Tibial nerve (tissue), 4 donors: ENCODE data around the gene CCDC61. TPM values are rescaled to one million over a fixed set of nuclear protein-coding genes. Genes with fewer than 3 reads are reported as not detected.

Source experiments
- DNase-seq, 2 donors: peaks; one replicate each; pipeline ENCODE4 v3.0.0-alpha.2; 2019; ENCODE audit warnings: low spot score in 2 of 2
- H3K27ac ChIP-seq, 4 donors: fragments of 200-600 bp; sonication (generic) in 3 of 4; one replicate each; pipeline ENCODE4 v1.5.1; 2017 to 2019; ENCODE audit warnings: mild to moderate bottlenecking in 1 of 4
- H3K27me3 ChIP-seq, 2 donors: fragments of 200-600 bp; sonication (generic) in 1 of 2; one replicate each; pipeline versions ENCODE4 v1.5.1 to v1.6.0; 2017 to 2019
- H3K36me3 ChIP-seq, 3 donors: fragments of 200-600 bp; sonication (generic); one replicate each; pipeline ENCODE4 v1.5.1; 2018 to 2019
- H3K4me1 ChIP-seq, 4 donors: fragments of 200-600 bp; sonication (generic) in 3 of 4; one replicate each; pipeline ENCODE4 v1.5.1; 2017 to 2019
- H3K4me3 ChIP-seq, 4 donors: fragments of 200-600 bp; sonication (generic) in 3 of 4; one replicate each; pipeline ENCODE4 v1.5.1; 2017 to 2019; ENCODE audit warnings: mild to moderate bottlenecking in 1 of 4, moderate library complexity in 1 of 4
- H3K9me3 ChIP-seq, 4 donors: fragments of 200-600 bp; sonication (generic) in 3 of 4; one replicate each; pipeline ENCODE4 v1.5.1; 2017 to 2019
- CTCF ChIP-seq, 5 experiments: fragments of 200-600 bp in 3 of 5; fragments of 450-650 bp in 2 of 5; sonication (generic) in 3 of 5; IDR thresholded peaks; one replicate each; pipeline ENCODE4 v1.5.1; 2016 to 2019; ENCODE audit warnings: antibody characterized with exemption in 5 of 5, mild to moderate bottlenecking in 3 of 5, moderate library complexity in 2 of 5
- EP300 ChIP-seq, 2 donors: sonication (generic); formaldehyde crosslinking; IDR thresholded peaks; one replicate each; pipeline ENCODE4 v1.6.1; 2017; ENCODE audit warnings: antibody characterized with exemption in 2 of 2, mild to moderate bottlenecking in 1 of 2
- POLR2A ChIP-seq, 2 donors: fragments of 450-650 bp; IDR thresholded peaks; one replicate each; pipeline ENCODE4 v1.6.1; 2017; ENCODE audit warnings: antibody characterized with exemption in 2 of 2, mild to moderate bottlenecking in 2 of 2, moderate library complexity in 2 of 2
- WGBS, 2 donors: methylation state at CpG; one replicate each; pipeline ENCODE4 v1.1.5; 2018; 5-methylcytosine and 5-hydroxymethylcytosine counted together
- total RNA-seq, 4 donors: library from RNA; depleted of rRNA; stranded (reverse); fragments of >200 nt; gene quantifications; one replicate each; pipeline ENCODE4 v1.1.0, GENCODE V29; 2016

The CCDC61 gene
- total RNA-seq, result 10 to 100 TPM; 16.2 to 31.4 (median 21.3) TPM

- Histone ChIP-seq H3K27ac (peak within 1 kb of the TSS in 3 of 4 donors; percentile 82 to 86 (median 83)), H3K9me3 (no peaks in the 10 kb centered on the region), H3K4me3 (peak within 1 kb of the TSS; percentile 48 to 83 (median 70)), H3K27me3 (peaks cover 0 to 22% of the 10 kb centered on the region in 2 donors), H3K4me1 (peaks cover 0 to 28% (median 12%) of the 10 kb centered on the region in 4 donors), H3K36me3 (peaks cover 0 to 13% (median 0%) of the 10 kb centered on the region in 3 donors)
- WGBS, 2 donors, result 1% methylated on average over 33 to 34 of the region's 34 CpGs
- TF ChIP-seq POLR2A (IDR thresholded peaks at IDR 0.05) (peak; percentile 72 to 81), EP300 (IDR thresholded peaks at IDR 0.05) (peak; percentile 82 to 88), CTCF (IDR thresholded peaks at IDR 0.05) (no peak)
- DNase-seq, result peak; percentile 92 to 97
Observed at GRCh38 chr19:45994998-45995714, at the start of gene CCDC61. Gene CCDC61 (plus strand): TSS chr19:45995467. CDS start chr19:46003019, 7,552 bp downstream.

DNA sequence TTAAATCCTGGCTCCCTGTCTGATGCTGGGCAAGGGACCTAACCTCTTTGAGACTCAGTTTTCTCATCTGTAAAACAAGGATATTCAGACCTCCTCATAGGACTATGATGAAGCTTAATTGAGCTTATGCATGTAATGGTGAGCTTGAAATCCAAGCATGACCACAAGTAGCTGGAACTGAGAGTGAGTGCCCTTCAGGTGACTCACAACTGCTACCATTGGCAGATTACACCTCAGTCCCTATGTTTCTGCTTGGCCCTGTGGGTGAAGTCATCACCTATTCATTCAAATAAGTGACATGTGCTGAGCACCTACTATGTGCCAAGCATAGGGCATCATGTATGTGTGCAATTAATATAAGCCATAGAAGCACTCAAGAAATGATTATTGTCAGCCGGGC is 47.3 kb upstream of the CCDC61 start:
- 89 to 96% methylated on average over 1 of the region's 1 CpG for WGBS, 2 donors
- peaks cover 0 to 41% of the 10 kb centered on the region in 2 donors for H3K27me3 ChIP-seq

DNA sequence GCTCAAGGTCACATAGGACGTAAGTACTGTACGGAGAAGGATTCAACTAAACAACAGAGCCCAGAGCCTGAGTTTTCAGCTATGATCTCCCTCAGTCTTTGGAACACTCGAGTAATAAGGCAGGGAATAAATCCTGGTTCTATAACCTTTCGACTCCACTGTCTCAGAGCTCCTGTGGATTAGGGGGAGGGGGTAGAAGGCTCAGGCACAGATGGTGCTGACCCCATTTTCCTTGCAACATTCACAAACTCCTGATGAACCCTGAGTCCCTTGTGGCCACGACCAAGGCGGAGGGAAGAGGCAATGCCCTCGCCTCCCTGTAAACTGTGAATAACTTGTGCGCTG is 43.0 kb upstream of the CCDC61 start:
- H3K9me3 ChIP-seq, result peaks cover 0 to 6% (median 0%) of the 10 kb centered on the region in 4 donors
- H3K27ac ChIP-seq, result no peak overlapping the region
- DNase-seq, result no peak
- peaks cover 0 to 12% (median 0%) of the 10 kb centered on the region in 4 donors for H3K4me1 ChIP-seq
- TF ChIP-seq CTCF (IDR thresholded peaks at IDR 0.05) (no peak), EP300 (IDR thresholded peaks at IDR 0.05) (no peak), POLR2A (IDR thresholded peaks at IDR 0.05) (no peak)
- H3K36me3 ChIP-seq, result no peaks in the 10 kb centered on the region
- WGBS, 2 donors, result 42 to 47% methylated on average over 8 of the region's 8 CpGs
- peaks cover 0 to 67% of the 10 kb centered on the region in 2 donors for H3K27me3 ChIP-seq
- no peak overlapping the region for H3K4me3 ChIP-seq

More for the DNA sequence above, 47.3 kb upstream of the CCDC61 start:
- no peak for DNase-seq
- Histone ChIP-seq H3K9me3 (no peaks in the 10 kb centered on the region), H3K4me3 (no peak overlapping the region), H3K27ac (no peak overlapping the region), H3K36me3 (no peaks in the 10 kb centered on the region), H3K4me1 (peaks cover 0 to 5% (median 0%) of the 10 kb centered on the region in 4 donors)
- TF ChIP-seq EP300 (IDR thresholded peaks at IDR 0.05), result no peak
- no peak for TF ChIP-seq POLR2A (IDR thresholded peaks at IDR 0.05)
- no peak for TF ChIP-seq CTCF (IDR thresholded peaks at IDR 0.05)

- peak overlapping the region in 1 of 4 donors; percentile 13 for H3K4me3 ChIP-seq
- H3K27ac ChIP-seq, result no peak overlapping the region
- H3K4me1 ChIP-seq, result peaks cover 0 to 12% (median 0%) of the 10 kb centered on the region in 4 donors
- H3K9me3 ChIP-seq, result peaks cover 0 to 6% (median 0%) of the 10 kb centered on the region in 4 donors
- TF ChIP-seq POLR2A (IDR thresholded peaks at IDR 0.05) (no peak), EP300 (IDR thresholded peaks at IDR 0.05) (no peak), CTCF (IDR thresholded peaks at IDR 0.05) (no peak)
- WGBS, 2 donors, result 7 to 14% methylated on average over 41 to 43 of the region's 43 CpGs
- no peaks in the 10 kb centered on the region for H3K36me3 ChIP-seq
- H3K27me3 ChIP-seq, result peaks cover 0 to 72% of the 10 kb centered on the region in 2 donors
- DNase-seq, result no peak
Observed at GRCh38 chr19:45952686-45953505, 42.4 kb upstream of the CCDC61 start.
